Suppressor macrophage (primary cell): ENCODE measurements around the gene PPP1R13B.
"Not testable (repeated sequence)": the region's sequence is repeated elsewhere in the genome, so short reads cannot be mapped to it uniquely, and the experiment has no call there.

Experiments
- DNase-seq, 4 experiments: peaks; one replicate each; pipeline ENCODE4 v3.0.0-alpha.2; 2020 to 2022

PPP1R13B gene

DNA sequence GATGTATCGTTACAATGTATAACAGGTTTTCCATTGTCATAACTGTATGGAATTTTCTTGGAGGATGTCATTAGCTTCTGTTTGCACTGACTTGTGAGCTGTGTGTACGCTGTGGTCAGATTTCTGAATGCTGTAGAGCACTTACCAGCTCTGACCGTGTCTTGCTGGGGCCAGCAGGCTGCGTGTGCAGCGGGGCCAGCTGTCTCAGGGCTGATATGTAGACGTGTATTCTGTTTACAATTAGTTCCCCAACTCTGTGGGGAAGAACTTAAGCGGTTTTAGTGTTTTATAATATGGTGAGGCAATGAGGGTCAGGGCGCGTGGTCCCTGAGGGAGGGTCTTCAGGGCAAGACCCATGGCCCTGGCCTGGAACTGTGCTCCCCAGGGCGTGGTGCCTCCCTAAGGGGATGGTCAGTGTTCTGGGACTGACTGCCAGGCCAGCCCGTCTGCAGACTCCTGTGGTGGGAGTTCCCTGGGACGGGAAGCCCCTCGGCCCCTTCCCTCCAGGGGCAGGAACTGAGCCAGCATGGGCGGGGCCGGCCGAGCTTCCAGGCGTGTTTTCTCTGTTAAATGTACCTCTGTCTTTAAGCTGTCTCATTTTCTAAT lies 150.8 kb downstream of the PPP1R13B start:
- no peak for DNase-seq

- DNase-seq = no peak
Measured at GRCh38 chr14:103696070-103696402, 151.3 kb downstream of the PPP1R13B start.

DNA sequence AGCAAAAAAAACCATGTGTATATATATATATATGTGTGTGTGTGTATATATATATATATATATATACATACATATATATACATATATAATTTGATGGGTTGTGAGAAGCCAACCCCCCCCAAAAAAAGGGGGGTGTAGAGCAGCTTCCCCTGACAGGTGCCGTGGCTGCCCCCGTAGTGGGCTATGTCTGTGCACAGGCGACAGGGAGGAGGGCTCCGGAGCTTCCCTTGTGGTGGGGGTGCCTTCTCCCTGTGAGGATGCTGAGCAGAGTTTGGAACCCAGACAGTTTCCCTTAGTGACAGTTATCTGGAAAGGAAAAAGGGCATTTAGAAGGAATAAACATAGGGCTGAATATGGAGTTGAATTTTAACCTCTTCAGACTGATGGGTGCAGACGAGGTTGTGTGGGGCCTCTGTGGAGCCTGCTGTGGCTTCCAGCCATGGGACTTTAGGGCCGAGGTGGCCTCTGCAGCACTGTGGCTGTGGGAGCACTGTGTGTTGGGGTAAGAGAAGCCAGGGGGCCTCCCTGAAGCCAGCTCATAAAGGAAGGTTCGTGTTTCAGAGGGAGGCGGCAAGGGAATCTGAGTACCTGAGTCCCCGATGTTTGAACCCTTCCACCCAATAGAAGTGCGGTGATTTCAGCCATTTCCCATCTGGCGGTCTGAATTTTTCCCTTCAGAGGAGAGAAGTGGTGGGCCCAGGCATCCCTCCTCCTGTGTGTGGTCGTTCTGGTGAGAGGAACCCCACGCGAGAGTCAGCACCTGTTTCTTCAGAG lies 151.9 kb downstream of the PPP1R13B start:
- DNase-seq = no peak

GRCh38 chr14:103694572-103695026 lies 152.8 kb downstream of the PPP1R13B start:
- DNase-seq = no peak

DNA sequence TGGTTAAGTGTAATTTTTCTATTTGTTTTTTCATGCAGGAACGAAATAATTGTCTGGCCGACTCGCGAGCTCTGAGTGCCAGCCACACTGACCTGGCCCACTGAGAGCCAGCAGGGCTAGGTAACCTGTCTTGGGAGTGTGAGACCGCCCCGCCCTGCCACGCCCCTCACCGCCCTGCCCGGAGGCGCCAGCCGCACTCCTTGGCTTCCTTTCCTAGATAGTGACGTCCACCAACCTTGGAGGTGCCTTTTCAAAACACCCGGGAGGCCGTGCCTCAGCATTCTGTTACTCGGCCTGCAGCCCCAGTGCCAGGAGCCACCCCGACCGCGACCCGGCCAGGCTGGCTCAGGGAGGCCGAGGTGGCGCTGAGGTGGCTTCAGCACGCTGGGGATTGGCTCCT lies 153.9 kb downstream of the PPP1R13B start:
- DNase-seq = no peak

GRCh38 chr14:103692871-103693270 lies 154.5 kb downstream of the PPP1R13B start:
- no peak for DNase-seq

GRCh38 chr14:103692159-103692558 lies 155.2 kb downstream of the PPP1R13B start:
- DNase-seq = no peak

DNA sequence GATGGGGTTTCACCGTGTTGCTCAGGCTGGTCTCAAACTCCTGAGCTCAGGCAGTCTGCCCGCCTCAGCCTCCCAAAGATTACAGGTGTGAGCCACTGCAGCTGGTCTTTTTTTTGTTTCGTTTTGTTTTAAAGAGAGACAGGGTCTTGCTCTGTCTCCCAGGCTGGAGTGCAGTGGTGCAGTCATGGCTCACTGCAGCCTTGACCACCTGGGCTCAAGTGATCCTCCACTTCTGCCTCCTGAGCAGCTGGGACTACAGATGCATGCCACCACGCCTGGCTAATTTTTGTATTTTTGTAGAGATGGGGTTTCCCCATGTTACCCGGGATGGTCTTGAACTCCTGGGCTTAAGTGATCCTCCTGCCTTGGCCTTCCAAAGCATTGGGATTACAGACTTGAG lies 155.7 kb downstream of the PPP1R13B start:
- not testable (repeated sequence) for DNase-seq

DNA sequence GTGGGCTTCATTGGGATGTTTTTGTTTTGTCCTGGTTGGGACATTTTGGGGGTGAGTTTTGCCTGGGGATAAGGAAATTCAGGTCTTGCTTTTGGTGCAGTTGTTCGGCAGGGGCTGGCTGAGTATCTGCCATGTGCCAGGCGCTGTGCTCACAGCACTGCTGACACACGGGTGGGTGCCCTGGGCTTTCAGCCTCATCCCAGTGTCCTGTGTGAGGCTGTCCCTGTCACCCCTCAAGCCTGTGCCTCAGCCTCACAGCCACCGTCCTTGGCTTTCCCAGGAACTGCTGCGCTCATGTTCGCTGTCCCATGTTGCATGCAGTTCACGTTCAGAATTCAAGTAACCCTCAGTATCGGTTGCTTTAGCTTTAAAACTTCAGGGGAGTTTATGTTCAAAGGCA lies 157.0 kb downstream of the PPP1R13B start:
- no peak for DNase-seq

DNA sequence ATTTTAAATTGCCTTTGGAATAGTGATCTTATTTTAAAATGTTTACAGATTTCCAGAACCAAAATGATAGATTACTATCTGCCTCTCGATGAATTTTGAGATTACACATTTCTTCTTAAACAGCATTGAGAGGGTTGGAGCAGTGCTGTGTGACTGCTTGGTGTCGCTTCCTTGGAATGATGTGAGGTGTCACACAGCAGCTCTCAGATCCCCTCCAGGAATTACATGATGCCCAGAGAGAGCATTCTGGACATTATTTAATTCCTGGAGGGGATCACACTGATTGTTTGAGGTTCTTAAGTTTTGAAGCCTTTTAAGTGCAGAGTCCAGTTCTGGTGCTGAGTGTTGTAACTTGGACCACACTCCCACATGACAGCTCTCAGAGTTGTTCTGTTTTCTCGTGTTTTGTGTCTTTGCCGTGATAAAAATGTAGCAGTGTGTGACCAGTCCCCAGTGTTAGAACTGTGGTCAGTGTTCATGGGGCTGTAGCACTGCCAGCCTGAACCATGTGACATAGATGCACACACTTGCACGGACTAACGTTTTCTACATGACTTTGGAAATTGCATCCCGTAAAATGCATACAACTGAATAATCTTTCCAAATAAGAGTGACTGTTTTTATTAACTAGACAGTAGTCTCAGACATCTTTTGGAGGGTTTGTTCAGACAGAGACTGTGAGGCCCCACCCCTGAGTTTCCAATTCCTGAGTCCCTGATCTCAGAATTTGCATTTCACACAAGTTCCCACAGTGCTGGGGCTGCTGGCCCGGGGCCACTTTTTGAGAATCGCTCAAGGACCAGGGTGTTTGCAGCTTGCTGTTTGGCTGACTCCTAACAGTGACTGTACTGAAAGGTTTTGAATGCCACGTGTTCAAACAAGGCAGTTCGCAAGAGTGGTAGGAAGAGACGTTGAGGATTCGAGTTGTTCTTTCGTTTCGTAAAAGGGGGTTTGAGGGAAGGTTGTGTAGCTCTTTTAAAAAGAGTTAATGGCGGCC lies 158.2 kb downstream of the PPP1R13B start:
- DNase-seq = no peak

DNA sequence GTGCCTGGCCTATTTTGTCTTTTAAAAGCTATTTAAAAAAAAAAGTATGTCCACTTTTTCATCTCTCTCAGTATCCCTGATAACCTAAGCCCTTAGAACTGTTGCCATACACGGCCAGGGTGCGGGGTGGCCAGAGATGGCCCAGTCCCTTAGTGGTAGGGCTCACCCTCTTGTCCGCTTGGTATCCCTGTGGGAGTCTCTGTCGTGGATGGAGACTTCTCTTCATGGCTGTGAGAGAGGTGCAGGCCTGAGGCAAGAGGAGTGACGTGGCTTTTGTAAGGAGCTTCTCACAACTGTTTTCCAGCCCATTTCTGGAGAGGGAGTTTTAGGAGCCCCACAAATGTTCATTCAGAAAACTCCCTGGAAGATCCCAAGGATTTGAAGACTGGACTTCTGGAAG lies 158.9 kb downstream of the PPP1R13B start:
- DNase-seq = no peak

DNA sequence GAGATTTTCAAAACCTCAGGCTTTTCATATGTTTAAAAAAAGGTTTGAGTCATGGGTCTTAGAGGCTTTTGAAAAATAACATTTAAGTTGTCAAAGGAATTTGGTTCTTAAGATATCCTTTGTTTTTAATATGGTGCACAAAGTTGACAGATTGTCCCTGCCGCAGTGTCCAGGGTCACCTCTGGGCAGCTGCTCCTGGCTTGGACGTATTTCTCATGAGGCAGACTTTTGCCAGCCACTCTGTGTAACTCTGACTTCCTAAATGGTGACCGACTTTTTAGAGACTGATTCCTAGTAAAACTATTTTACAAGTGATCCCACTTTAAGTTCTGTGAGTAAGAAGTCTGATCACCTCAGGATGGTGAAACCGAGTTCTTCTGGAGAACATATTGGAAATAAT lies 159.7 kb downstream of the PPP1R13B start:
- DNase-seq = no peak

GRCh38 chr14:103686831-103687485 lies 160.4 kb downstream of the PPP1R13B start:
- no peak for DNase-seq

- no peak for DNase-seq
Measured at GRCh38 chr14:103685276-103686211, 161.8 kb downstream of the PPP1R13B start.

GRCh38 chr14:103684871-103685270 lies 162.5 kb downstream of the PPP1R13B start:
- DNase-seq = no peak

DNA sequence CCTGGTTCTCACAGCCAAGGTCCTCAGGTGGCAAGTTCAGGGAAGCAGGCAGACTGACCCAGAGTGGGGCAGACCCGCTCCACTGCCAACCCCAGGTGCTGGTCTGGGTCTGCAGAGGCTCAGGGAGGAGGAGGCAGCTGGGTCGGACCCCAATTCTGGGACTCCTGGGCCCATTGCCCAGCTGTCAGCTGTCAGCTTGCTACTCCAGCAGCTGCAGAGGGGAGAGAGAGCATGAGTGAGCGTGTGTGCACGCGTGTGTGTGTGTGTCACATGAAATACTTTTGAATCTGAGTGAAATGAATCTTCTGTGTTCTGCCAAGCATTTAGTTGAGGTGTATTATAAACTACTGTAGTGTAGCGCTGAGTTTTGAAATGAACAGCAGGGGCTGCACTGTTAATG lies 162.9 kb downstream of the PPP1R13B start:
- no peak for DNase-seq
